K562 (cell line): Measurements from ENCODE around the gene COL10A1. TPM values are rescaled to one million over a fixed set of nuclear protein-coding genes. Genes with fewer than 3 reads are reported as not detected.

ENCODE experiments used
- ATF7 ChIP-seq: fragments of 450-650 bp; IDR thresholded peaks from 2 replicates; pipeline ENCODE4 v1.7.1; 2014; ENCODE audit warnings: mild to moderate bottlenecking, moderate library complexity
- CEBPG ChIP-seq, 3 experiments: fragments of 200-800 bp in 1 of 3; sonication (Bioruptor generic) in 1 of 3; sonication (generic) in 1 of 3; formaldehyde crosslinking in 1 of 3; IDR thresholded peaks in 2 of 3; conservative IDR thresholded peaks in 1 of 3; 2 replicates each; pipeline versions ENCODE4 v1.6.1 to v1.8.0; 2016 to 2022; ENCODE audit warnings: missing compliant biosample characterization in 2 of 3, missing genetic modification characterization in 2 of 3, mild to moderate bottlenecking in 1 of 3, missing genetic modification reagents in 1 of 3
- MECOM ChIP-seq: fragments of 250-450 bp; sonication (Bioruptor Pico); IDR thresholded peaks from 2 replicates; pipeline ENCODE4 v1.8.0; 2022; ENCODE audit warnings: inconsistent platforms
- NCOR1 ChIP-seq: fragments of 450-650 bp; IDR thresholded peaks from 2 replicates; pipeline ENCODE4 v1.6.1; 2016; ENCODE audit warnings: mild to moderate bottlenecking, moderate library complexity
- RBM22 ChIP-seq: fragments of 200-400 bp; formaldehyde crosslinking; IDR thresholded peaks from 2 replicates; pipeline ENCODE4 v1.6.1; 2018; ENCODE audit warnings: low read length, low read depth; ENCODE audit not compliant: poor library complexity, severe bottlenecking
- SMAD4 ChIP-seq: fragments of 250-450 bp; sonication (Bioruptor Pico); conservative IDR thresholded peaks from 2 replicates; pipeline ENCODE4 v1.8.0; 2021; ENCODE audit warnings: inconsistent platforms, mild to moderate bottlenecking, moderate library complexity
- ZNF766 ChIP-seq: fragments of 200-800 bp; sonication (Bioruptor generic); conservative IDR thresholded peaks from 2 replicates; pipeline ENCODE4 v1.6.1; 2016; ENCODE audit warnings: missing genetic modification characterization, missing compliant biosample characterization
- ZNF79 ChIP-seq: fragments of 250-450 bp; sonication (Bioruptor Pico); IDR thresholded peaks from 2 replicates; pipeline ENCODE4 v1.4.0; 2020; ENCODE audit warnings: low read depth, mild to moderate bottlenecking, moderate library complexity
- polyA plus RNA-seq, 8 experiments: library from polyadenylated mRNA; depleted of rRNA in 4 of 8; stranded (reverse) in 5 of 8; unstranded in 3 of 8; fragments of >200 nt; fragmentation: Nextera tagmentation in 2 of 8; fragmentation: Illumina TruSeq in 1 of 8; extraction: Ambion mirVana in 2 of 8; extraction: Trizol in 1 of 8; gene quantifications; 2 replicates each; pipeline versions ENCODE4 v1.2.1 to v1.2.3, GENCODE V29; 2011 to 2014; ENCODE audit warnings: inconsistent platforms in 1 of 8, missing spikeins in 1 of 8
- total RNA-seq, 7 experiments: library from RNA; depleted of rRNA in 6 of 7; stranded (reverse); fragments of >200 nt in 6 of 7; fragmentation: Illumina TruSeq in 2 of 7; extraction: Trizol in 2 of 7; gene quantifications; 2 replicates each; pipeline versions ENCODE4 v1.2.1 to v1.2.3, GENCODE V29; 2011 to 2021; ENCODE audit warnings: low replicate concordance in 1 of 7
- TF ChIP-seq, protein P1 (sequence below): fragments of 450-650 bp; IDR thresholded peaks from one replicate; pipeline ENCODE4 v1.6.1; 2018; ENCODE audit warnings: mild to moderate bottlenecking, moderate library complexity; ENCODE audit not compliant: partially characterized antibody

COL10A1 gene
- total and polyA plus RNA-seq, 9 of the 15 experiments (the other 6 are each of a cell fraction or from before 2014, with no cell fraction given): 0.06 to 0.08 TPM; not detected in 7

DNA sequence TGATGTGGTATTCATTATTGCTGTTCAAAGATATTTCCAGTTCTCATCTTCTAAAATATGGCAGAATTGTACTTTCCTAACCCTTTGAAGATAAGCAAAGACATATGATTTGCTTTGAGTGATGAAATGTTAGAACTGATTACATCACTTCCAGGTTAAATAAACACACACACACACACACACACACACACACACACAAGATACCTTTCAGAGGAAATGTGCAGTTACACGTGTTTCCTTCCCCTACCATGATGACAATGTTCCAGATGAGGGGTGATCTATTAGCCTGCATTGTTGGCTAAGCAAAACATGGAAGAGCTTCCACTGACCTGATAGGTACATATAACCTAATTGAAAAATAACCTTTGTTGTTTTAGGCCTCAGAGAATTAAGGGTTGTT, 53.6 kb downstream of the COL10A1 start (continued):
- TF ChIP-seq, protein P1, sequence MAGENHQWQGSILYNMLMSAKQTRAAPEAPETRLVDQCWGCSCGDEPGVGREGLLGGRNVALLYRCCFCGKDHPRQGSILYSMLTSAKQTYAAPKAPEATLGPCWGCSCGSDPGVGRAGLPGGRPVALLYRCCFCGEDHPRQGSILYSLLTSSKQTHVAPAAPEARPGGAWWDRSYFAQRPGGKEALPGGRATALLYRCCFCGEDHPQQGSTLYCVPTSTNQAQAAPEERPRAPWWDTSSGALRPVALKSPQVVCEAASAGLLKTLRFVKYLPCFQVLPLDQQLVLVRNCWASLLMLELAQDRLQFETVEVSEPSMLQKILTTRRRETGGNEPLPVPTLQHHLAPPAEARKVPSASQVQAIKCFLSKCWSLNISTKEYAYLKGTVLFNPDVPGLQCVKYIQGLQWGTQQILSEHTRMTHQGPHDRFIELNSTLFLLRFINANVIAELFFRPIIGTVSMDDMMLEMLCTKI: no peak
- TF ChIP-seq MECOM (CRISPR knock-in tag) (peak; percentile 71), SMAD4 (CRISPR knock-in tag) (peak; percentile 55; the same call in 1 of the 2 replicates), RBM22 (no peak), ZNF79 (0 out of 2 replicates have a peak, but pooled peaks have one; percentile 38), ZNF766 (no peak), ATF7 (peak; percentile 37; the same call in 1 of the 2 replicates), NCOR1 (no peak), CEBPG (CRISPR knock-in tag; IDR thresholded peaks at IDR 0.05) (no peak), CEBPG (tag; conservative IDR thresholded peaks at IDR 0.05 in 1 of 2, IDR thresholded peaks at IDR 0.05 in 1 of 2) (peak; percentile 80 to 92)
- TF ChIP-seq, all 486 proteins: peak for 31
